GM21737 (cell line): ENCODE measurements around the gene JAZF1.

ENCODE experiments used
- ATAC-seq: cut with Tn5 transposase; IDR thresholded peaks from one replicate; pipeline ENCODE4 v1.9.1; 2021; ENCODE audit warnings: mild to moderate bottlenecking, moderate library complexity; ENCODE audit not compliant: unreplicated experiment

The JAZF1 gene

DNA sequence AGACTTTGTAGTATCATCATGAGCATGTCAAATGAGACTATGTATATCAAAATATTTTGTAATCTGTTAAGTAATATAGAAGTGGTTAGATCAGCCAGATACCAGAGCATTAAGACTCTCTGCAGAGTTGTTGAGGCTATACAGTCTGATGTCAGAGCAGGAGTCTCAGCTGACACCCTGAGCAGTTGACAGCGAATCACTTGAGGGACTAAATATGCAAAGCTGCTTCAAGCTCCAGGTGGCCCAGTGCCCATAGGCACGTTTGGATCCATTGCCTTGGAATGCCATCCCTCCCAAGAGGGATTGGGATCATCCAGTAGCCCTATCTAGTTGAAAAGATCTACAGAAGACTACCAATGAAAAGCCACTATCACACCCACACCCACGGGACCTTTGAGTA lies 230.5 kb downstream of the JAZF1 start:
- ATAC-seq: no peak

DNA sequence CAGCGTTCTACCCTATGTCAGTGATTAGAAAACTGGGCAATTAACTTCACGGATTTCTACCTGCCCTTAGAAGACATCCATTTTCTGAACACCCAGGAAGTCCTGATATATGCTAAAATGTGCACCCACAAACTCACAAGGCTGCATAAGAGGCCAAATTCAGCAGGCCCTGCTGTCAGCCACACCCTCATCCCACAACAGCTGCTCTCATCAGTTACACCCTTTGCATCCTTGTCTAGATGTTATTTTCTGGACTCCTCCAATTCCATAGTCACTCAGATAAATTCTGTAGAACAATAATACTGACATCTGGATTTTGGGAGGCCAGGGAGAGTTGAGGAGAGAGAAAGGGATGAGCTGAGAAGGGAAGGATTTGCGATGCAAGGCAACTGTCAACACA lies 231.7 kb downstream of the JAZF1 start:
- ATAC-seq: no peak

DNA sequence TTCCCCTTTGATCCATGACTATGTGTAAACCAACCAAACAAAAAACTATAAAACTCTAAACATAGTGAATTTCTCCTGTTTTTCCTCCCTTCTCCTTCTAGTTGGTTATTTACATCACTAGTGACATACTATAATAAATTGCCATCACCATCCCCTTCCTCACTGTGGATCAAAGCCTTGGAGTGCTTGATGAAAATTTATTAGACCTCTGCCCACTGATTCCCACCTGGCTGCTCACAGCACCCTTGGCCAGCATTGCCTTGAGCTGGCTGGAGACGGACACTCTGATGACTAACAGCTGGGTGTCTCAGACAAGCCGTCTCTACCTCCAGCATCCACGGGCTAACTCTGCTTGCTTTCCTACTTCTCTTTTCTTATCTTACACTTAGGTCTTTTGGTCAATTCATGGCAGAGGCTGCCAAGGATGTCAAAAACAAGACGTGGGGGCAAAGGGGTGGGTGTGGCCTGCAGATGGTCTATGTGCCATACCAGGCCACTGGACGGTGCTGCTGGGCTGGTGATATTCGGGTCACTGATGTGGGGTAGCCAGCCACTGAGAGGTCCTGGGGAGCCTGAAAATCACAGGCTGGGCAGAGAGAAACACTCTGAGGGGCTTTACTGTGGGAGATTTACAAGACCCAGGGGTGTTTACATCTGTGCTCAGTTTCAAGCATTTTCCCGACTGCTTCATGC lies 232.9 kb downstream of the JAZF1 start:
- ATAC-seq: no peak

DNA sequence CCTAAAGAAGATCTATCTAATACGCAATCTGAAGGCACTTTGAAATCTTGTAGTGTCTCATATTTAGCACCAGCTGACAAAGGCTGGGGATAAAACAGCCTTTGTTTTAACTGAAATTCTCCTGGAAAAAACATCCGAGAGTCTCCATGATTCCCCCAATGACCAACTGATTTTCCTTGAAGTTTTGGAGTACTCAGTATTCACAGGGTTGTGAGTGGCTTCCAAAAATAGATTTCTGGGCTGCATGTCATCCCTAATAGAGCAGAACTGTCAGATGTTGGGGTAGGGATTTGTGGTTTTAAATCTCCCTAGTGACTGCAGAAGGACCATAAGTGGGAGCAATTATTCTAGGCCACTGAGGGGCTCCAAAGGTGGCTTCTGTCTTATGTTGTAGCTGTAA lies 234.2 kb downstream of the JAZF1 start:
- no peak for ATAC-seq

DNA sequence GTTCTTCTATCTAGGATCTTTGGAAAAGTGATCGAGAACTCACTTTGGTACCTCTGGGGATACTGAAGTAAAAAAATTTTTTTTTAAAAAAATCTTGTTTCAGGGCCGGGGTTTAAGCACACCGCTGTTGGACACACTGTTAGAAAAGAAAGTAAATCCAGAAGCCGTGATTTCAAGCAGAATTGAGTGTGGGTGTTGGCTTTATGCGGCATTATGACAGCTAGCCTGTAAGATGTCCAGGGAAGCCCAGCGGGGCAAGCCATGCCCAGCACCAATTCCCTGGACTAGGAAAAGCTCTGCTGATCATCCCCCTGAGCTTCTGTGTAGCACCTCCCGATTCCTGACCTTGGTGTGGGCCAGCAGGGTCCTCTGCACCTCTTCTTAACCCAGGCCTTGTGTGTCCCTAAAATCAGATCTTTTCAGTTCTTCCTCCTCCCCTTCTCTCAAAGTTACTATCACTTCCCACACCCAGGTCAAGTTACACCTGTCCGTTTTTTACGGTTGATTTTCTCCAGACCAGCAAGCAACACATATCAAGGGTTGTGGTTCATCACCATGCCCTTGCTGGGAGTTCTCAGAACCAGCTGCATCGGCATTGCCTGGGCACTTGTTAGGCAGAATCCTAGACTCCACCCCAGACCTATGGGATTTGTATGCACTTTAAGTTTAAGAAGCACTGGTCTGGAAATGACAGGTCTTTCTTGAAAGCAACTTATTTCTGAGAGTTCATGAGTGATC lies 235.4 kb downstream of the JAZF1 start:
- ATAC-seq: no peak

DNA sequence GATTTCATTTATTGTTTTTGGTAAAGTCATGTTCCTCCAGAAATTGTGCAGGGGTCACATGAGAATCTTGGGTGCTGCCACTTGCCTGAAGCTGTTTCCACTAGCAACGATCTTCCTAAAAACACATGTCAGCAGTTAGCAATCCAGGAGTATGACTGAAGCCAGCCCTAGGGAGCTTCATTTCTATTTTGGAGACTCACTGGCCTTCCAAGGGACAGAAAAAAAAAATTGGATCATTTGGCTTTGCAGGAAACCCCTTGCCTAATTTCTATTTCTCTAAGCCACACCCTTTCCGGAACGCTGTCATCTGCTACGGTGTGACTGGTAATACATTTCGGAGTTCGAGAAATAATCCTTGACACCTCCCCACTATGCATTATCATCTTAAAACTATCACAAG lies 236.0 kb downstream of the JAZF1 start:
- ATAC-seq: no peak

DNA sequence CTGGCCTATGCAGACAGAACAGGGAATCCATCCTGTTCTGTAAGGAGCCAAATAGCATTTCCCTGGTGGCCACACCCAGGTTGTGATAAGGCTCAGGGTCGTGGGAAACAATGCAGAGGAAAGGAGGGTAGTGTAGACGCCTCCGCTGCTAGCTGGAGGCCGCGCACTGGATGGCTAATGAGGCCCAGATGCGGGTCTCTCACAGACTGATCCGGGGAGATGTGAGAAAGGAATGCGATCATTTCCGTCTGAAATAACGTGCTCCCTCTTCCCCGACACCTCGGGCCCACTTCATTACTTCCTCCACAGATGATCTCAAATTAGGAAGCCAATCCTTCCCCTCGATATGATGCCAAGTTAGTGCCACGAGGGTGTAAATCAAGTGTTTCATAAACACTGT lies 237.4 kb downstream of the JAZF1 start:
- no peak for ATAC-seq

DNA sequence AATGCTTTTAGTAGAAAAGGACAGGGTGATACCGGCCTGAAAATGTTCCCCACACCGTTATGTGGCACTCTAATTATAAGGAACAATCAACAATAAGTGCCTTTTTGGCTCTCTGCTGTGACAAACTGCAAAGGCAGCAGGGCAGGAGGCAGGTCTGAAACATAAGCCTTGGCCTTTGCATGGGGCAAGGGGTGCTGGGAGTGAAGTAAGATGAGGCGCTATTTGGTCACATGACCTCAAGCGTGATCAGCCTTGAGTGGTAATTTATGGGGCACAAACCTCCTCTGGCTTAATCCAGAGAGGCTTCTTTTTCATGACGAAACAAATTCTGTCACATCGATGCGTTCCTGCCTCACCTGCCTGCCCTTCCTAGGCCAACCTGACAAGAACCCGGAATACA lies 237.9 kb downstream of the JAZF1 start:
- ATAC-seq: no peak

DNA sequence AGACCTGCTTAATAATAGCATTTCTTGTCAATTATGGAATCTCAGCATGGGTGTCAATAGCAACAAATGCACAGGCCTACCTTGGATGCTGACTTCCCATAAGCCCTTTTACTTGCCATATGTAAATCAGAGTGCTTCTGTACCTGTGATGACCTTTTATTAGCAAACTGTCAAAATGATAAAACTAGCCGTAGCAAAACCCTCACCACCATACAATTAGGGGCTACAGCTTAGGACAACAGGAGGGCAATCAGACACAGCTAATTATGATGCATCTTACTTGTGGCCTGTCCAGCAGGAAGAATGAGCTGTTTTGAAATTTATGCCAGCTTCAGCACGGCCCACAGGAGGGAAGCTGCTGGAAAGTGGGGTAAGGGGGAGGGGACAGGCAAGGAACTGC lies 239.1 kb downstream of the JAZF1 start:
- no peak for ATAC-seq

DNA sequence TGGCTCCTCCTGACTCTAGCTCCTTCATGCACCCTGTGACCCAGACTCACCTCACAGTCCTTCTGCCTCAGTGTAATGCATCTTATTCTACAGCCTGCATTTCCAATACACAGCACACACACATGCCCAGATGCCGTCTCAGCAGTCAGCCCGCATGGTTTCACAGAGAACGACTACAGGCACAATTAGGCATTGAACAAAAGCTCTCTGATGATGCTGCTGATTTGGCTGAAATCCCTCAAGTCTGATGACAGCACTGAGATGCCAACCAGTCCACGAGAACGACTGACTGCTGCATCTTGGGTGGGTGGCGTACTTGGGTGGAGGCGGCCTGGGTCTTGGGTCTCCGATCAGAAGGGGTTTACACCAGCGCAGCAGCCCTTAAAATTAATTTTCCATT lies 240.3 kb downstream of the JAZF1 start:
- no peak for ATAC-seq

DNA sequence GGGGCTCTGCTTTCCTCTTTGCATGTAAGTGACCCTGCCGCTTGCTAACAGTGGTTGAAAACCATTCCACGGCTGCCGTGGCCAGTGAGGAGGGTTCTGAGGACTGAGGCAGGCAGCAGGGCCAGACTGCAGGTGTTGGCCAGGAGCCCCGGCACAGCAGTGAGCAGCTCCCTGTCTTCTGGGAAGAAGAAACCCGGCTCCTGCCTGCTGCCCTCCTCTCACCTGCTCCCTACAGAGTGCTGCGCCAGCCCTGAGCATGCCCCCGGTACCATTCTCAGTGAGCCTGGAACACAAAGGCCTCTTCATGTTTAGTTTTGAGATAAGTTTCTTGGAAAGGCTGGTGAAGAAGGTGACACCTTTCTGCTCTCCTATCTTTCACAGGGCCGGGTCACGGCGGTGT lies 240.7 kb downstream of the JAZF1 start:
- no peak for ATAC-seq

DNA sequence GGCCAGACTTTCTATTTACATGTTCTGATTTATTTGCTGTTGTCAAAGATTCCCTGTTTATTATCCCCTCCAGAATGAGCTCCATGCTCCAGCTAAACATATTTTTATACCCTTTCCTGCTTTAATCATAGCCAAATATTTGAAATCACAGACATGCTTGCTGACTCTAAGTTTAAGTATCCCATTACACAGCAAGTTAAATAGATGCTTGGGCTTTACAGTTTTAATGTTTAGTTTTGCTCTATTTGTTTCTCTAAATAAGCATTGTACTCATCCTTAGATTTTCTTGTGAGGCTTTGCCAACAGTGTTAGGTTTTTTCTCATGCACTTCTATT lies 243.9 kb downstream of the JAZF1 start:
- ATAC-seq: no peak

DNA sequence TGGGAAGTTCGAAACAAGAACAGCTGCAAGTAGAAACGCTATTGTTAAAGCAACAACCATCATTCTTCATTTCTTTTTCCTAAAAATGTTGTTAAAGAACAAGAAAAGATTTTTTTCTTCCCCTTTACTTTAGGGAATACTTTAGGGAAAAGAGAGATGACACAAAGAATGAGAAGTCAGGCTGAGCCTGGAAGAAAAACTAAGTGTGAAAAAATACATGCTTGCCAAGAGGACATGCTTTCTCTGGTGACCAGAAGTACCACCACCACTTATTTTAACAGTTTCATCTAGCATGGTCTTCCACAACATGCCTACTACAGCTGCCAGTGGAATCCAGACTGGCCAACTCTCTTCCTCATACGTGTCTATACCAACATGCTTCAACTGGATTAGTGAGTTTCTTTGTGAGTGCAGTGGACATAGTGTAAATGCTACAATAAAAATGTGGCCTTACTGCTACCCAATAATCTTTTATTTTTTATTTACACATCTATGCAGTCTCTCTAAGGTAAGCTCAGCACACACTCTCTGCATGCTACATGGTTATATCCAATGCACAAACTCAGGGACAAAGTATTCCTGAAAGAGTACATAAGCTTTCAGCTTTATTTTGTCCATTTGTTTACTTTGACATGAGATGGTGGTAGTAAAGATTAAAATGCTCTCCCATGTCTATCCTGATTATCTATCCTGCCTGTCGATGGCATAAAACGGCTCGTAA lies 244.4 kb downstream of the JAZF1 start:
- no peak for ATAC-seq

DNA sequence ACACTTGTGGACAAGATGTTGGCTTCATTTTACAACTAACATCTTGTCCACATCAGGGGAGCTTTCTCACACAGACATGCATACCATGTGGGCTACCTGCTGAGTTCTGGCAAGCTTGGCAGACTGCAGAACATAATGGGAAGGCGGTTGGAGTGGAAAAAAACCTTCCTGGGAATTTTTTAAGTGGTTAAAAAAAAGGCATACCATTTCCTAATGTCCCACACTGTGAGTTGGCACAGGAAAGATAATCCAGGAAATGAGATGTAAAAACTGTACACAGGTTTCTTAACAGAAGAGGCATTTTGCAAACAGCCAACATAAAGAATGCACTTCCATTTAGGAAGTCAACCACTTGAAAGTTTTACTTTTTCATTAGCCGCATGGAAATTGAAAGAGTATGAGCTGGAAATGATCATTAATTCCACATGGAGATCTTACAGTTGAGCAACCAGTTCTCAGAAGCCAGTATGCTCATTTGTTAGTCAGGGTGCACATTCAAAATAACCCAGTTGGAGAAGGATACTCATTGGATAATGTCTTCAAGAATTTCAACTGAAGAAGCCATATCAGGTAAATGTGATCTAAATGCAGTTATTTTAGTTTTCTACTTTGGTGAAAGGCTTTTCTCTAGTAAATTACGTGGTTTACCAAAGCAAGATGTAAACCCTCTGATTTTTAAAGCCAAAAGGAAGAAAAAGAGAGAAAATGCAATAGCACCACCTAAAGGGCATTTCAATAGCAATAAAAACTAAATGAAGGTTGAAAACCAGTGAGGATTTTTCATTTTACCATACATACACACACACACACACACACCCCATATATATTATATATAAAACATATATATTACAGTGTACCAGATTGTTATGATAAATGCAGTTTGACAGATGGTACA lies 246.7 kb downstream of the JAZF1 start:
- ATAC-seq: no peak

DNA sequence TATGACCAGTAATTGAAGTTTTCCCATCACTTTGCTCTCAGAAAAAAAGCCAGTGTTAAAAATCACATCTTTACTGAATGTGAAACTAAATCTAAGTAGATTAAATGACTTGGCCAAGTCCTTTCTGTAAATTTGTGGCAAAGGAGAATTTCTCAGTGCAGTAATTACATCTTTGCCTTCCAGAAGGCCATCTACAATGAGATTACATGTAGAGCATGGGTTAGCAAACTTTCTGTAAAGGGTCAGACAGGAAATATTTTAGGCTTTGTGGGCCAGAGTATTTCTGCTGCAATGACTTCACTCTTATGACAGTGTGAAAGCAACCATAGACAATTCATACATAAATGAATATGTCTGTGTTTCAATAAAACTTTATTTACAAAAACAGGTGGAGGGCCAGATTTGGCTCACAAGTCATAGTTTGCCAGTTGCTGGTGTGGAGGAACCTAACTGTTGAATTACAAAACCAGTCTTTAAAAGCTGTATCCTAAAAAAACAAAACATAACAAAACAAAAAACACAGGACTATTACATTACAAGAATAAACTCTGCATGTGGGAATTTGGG lies 249.6 kb downstream of the JAZF1 start:
- ATAC-seq: no peak

DNA sequence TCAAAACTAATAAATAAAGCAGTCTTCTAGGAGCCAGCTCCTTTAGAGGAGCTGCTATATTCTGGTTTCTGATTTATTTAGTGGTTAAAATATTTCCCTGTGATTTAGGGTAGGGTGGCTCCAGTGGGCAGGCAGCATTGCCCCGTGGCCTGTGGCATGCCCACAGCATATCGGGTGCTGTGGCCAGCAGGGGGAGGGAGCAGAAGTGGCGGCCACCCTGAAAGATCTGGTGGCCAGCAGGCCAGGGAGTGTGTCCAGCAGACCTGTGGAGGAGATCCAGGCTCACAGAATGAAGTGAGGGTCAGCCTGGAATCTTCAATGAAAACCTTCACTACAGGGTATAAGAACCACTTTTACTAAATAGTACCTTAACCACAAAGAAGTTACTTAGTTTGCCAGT lies 251.5 kb downstream of the JAZF1 start:
- ATAC-seq: no peak

DNA sequence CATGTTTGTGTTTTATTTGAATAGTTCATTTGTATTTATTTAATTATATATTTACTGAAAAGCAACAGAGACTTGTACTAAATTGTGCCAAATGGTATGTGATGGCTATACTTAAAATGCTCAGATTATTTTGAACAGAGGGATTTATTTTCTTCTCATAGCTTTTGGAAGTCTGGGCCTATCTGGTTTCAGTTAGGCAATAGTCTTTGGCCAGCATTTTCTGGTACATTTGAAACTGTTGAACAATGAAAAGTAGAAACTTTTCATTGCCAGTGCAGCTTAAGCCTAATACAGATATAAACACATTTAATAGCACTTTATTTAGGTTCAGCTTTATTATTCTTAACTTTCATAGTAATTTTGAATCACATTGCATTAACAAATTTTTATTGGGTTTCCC lies 252.6 kb downstream of the JAZF1 start:
- ATAC-seq: no peak

DNA sequence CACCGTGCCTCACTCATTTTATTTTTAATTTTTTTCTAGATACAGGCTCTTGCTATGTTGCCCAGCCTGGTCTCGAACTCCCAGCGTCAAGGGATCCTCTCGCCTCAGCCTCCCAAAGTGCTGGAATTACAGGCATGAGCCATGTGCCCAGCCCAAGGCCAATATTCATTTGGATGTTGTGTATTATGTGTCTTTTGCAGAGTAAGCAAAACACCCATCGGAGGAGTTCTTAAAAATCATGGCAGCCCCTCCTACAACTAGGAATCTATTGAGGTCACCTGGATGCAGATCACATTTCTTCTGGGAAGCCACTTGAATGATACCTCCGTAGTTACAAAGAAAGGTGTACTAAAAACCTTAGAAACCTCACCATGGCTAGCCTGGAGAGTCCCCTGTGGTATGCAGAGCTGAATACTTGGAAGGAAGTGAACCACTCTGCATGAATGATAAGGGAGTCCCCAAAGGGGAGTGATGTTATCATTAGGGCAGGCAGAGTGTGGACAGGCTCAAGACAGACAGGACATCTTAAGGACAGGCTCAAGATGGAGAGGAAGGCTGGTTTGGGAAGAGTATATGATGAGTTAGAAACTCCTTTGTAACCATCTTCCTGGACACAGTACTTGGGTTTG lies 254.9 kb downstream of the JAZF1 start:
- ATAC-seq: no peak

DNA sequence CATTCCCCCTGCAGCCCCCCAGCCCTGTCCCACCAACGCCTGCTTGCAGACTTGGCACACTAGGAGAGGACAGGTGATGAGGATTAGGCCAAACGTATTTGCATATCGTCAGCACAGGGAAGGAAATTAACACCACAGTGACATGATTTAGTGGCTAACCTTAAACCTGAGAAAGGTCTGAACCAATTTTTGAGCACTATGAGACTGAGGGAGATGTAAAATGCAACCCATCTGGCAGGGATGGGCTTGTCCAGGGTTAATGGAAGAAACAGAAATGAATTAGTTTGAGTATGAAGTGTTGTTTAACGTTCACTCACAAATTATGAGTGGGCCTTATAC lies 257.0 kb downstream of the JAZF1 start:
- no peak for ATAC-seq

DNA sequence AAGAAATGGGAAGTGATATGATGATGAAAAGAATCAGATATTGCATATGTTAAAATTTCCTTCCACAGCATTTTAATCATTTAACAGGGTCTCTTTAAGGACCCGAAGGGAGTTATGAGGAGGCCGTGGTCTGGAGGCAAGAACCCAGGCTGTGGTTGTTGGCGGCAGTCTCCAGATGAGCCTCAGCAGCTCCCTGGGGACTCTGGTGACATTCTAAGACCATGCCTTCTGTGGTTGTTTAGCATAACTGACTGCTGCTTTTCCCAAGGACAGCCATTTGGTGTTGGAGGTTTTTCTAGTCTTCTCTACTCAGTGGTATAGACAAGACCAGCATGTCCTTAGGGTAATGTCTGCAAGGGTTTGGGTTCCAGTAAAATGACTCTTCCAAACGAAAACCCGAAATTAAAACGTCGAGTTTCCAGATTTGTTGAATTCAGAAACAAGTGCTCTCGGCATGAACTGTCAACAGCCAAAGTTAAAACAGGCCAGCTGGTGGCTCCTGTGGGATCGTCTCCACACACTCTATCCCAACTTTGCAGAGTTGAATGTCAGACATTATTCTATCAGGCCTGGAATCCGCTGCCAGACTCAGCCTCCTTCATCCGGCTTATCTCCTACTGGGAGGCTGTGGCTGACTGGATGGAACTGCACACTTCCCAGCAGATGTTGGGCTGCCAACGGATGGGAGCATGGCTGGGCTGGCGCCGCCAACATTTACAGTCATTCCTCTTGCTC lies 257.5 kb downstream of the JAZF1 start:
- ATAC-seq: no peak
